SK-N-SH treated with all-trans-retinoic acid at 6 μM for 48 hours (cell line): ENCODE data around the gene CDC42BPB.

Source experiments
- ATAC-seq: fragments of 200-7000 bp; cut with Tn5 transposase; 3 replicates; pipeline ENCODE4 v1.9.1; 2020; ENCODE audit warnings: mild to moderate bottlenecking, moderate library complexity
- ARNTL ChIP-seq: fragments of 450-650 bp; formaldehyde crosslinking; IDR thresholded peaks from 2 replicates; pipeline ENCODE4 v1.5.0; 2020; ENCODE audit warnings: low read depth, mild to moderate bottlenecking, moderate library complexity, borderline replicate concordance
- BACH2 ChIP-seq: fragments of 250-450 bp; sonication (Bioruptor Pico); IDR thresholded peaks from 2 replicates; pipeline ENCODE4 v1.9.0; 2021; ENCODE audit warnings: mild to moderate bottlenecking, borderline replicate concordance
- CREB5 ChIP-seq: fragments of 250-450 bp; sonication (Bioruptor Pico); IDR thresholded peaks from 2 replicates; pipeline ENCODE4 v1.5.1; 2020; ENCODE audit warnings: low read depth, mild to moderate bottlenecking, moderate library complexity
- CSRNP3 ChIP-seq: fragments of 250-450 bp; sonication (Bioruptor Pico); IDR thresholded peaks from 2 replicates; pipeline ENCODE4 v1.5.1; 2021; ENCODE audit warnings: mild to moderate bottlenecking, moderate library complexity
- ESRRG ChIP-seq: fragments of 250-450 bp; sonication (Bioruptor Pico); IDR thresholded peaks from 2 replicates; pipeline ENCODE4 v1.6.1; 2021; ENCODE audit warnings: mild to moderate bottlenecking
- GLIS3 ChIP-seq: fragments of 250-450 bp; sonication (Bioruptor Pico); IDR thresholded peaks from 2 replicates; pipeline ENCODE4 v1.5.0; 2020; ENCODE audit warnings: mild to moderate bottlenecking, moderate library complexity
- ISL1 ChIP-seq: fragments of 250-450 bp; sonication (Bioruptor Pico); IDR thresholded peaks from 2 replicates; pipeline ENCODE4 v2.1.2; 2022; ENCODE audit warnings: mild to moderate bottlenecking, moderate library complexity
- OSR1 ChIP-seq: fragments of 250-450 bp; sonication (Bioruptor Pico); IDR thresholded peaks from 2 replicates; pipeline ENCODE4 v1.8.0; 2022; ENCODE audit warnings: moderate library complexity, mild to moderate bottlenecking, inconsistent platforms
- PATZ1 ChIP-seq: fragments of 250-450 bp; sonication (Bioruptor Pico); IDR thresholded peaks from 2 replicates; pipeline ENCODE4 v1.8.0; 2020; ENCODE audit warnings: mild to moderate bottlenecking, moderate library complexity, borderline replicate concordance
- POU6F1 ChIP-seq: fragments of 250-450 bp; sonication (Bioruptor Pico); IDR thresholded peaks from 2 replicates; pipeline ENCODE4 v1.8.0; 2021; ENCODE audit warnings: low read depth, mild to moderate bottlenecking, moderate library complexity, borderline replicate concordance
- PPARA ChIP-seq: fragments of 250-450 bp; sonication (Bioruptor Pico); IDR thresholded peaks from 2 replicates; pipeline ENCODE4 v1.5.0; 2020; ENCODE audit warnings: mild to moderate bottlenecking, borderline replicate concordance
- RARB ChIP-seq: fragments of 250-450 bp; sonication (Bioruptor Pico); IDR thresholded peaks from 2 replicates; pipeline ENCODE4 v1.8.0; 2021; ENCODE audit warnings: mild to moderate bottlenecking, moderate library complexity
- SNAI2 ChIP-seq: fragments of 250-450 bp; sonication (Bioruptor Pico); IDR thresholded peaks from 2 replicates; pipeline ENCODE4 v1.5.0; 2020; ENCODE audit warnings: mild to moderate bottlenecking, moderate library complexity
- TCF4 ChIP-seq: fragments of 250-450 bp; sonication (Bioruptor Pico); IDR thresholded peaks from 2 replicates; pipeline ENCODE4 v1.8.0; 2021; ENCODE audit warnings: mild to moderate bottlenecking, moderate library complexity, borderline replicate concordance
- TOX ChIP-seq: fragments of 250-450 bp; sonication (Bioruptor Pico); IDR thresholded peaks from 2 replicates; pipeline ENCODE4 v1.8.0; 2021; ENCODE audit warnings: mild to moderate bottlenecking, moderate library complexity, borderline replicate concordance
- TSHZ2 ChIP-seq: fragments of 250-450 bp; sonication (Bioruptor Pico); IDR thresholded peaks from 2 replicates; pipeline ENCODE4 v1.5.0; 2020; ENCODE audit warnings: mild to moderate bottlenecking, moderate library complexity
- ZC3H10 ChIP-seq: fragments of 250-450 bp; sonication (Bioruptor Pico); IDR thresholded peaks from 2 replicates; pipeline ENCODE4 v1.5.1; 2021; ENCODE audit warnings: mild to moderate bottlenecking, moderate library complexity
- ZFP3 ChIP-seq: fragments of 250-450 bp; sonication (Bioruptor Pico); IDR thresholded peaks from 2 replicates; pipeline ENCODE4 v1.5.0; 2020; ENCODE audit warnings: mild to moderate bottlenecking, moderate library complexity
- ZFP30 ChIP-seq: fragments of 450-650 bp; formaldehyde crosslinking; IDR thresholded peaks from 2 replicates; pipeline ENCODE4 v1.5.0; 2022; ENCODE audit warnings: mild to moderate bottlenecking, moderate library complexity
- ZNF565 ChIP-seq: fragments of 450-650 bp; formaldehyde crosslinking; conservative IDR thresholded peaks from 2 replicates; pipeline ENCODE4 v1.5.0; 2020; ENCODE audit warnings: low read depth, mild to moderate bottlenecking, moderate library complexity
- ZNF70 ChIP-seq: fragments of 450-650 bp; formaldehyde crosslinking; IDR thresholded peaks from 2 replicates; pipeline ENCODE4 v1.5.0; 2020; ENCODE audit warnings: mild to moderate bottlenecking, moderate library complexity
- ZNF8 ChIP-seq: fragments of 450-650 bp; formaldehyde crosslinking; IDR thresholded peaks from 2 replicates; pipeline ENCODE4 v1.5.0; 2020; ENCODE audit warnings: mild to moderate bottlenecking, moderate library complexity

The CDC42BPB gene

GRCh38 chr14:102977475-102977874 is 79.9 kb downstream of the CDC42BPB start:
- no peak for ATAC-seq
- no peak for TF ChIP-seq GLIS3 (CRISPR knock-in tag)
- TF ChIP-seq PATZ1 (CRISPR knock-in tag), result no peak
- no peak for TF ChIP-seq CREB5 (CRISPR knock-in tag)
- no peak for TF ChIP-seq RARB (CRISPR knock-in tag)
- no peak for TF ChIP-seq TSHZ2 (CRISPR knock-in tag)
- no peak for TF ChIP-seq TOX (CRISPR knock-in tag)
- TF ChIP-seq ZNF70 (CRISPR knock-in tag), result no peak
- TF ChIP-seq TCF4 (CRISPR knock-in tag), result no peak
- no peak for TF ChIP-seq ZNF8 (CRISPR knock-in tag)
- TF ChIP-seq CSRNP3, result no peak
- no peak for TF ChIP-seq SNAI2
- TF ChIP-seq ZNF565 (CRISPR knock-in tag), result no peak
- TF ChIP-seq ARNTL (CRISPR knock-in tag), result no peak
- no peak for TF ChIP-seq POU6F1
- TF ChIP-seq ZFP3 (CRISPR knock-in tag), result no peak
- TF ChIP-seq PPARA (CRISPR knock-in tag), result no peak
- TF ChIP-seq OSR1 (CRISPR knock-in tag), result no peak
- no peak for TF ChIP-seq ESRRG (CRISPR knock-in tag)
- no peak for TF ChIP-seq ZC3H10
- TF ChIP-seq BACH2 (CRISPR knock-in tag), result no peak

GRCh38 chr14:102975662-102976061 is 81.7 kb downstream of the CDC42BPB start:
- no peak for ATAC-seq
- no peak for TF ChIP-seq TCF4 (CRISPR knock-in tag)
- TF ChIP-seq ZFP30 (CRISPR knock-in tag), result no peak
- TF ChIP-seq CREB5 (CRISPR knock-in tag), result no peak
- TF ChIP-seq GLIS3 (CRISPR knock-in tag), result no peak
- no peak for TF ChIP-seq ISL1
- TF ChIP-seq RARB (CRISPR knock-in tag), result no peak
- no peak for TF ChIP-seq TOX (CRISPR knock-in tag)
- TF ChIP-seq ZNF70 (CRISPR knock-in tag), result no peak
- TF ChIP-seq PATZ1 (CRISPR knock-in tag), result no peak
